Activated CD4-positive, CD25-positive, alpha-beta regulatory T cell treated with anti-CD3 and anti-CD28 coated beads, Interleukin-2, amount 50 U/mL, for 72 hours (primary cell): ENCODE results near the gene ZNF628.

ENCODE experiments used
- DNase-seq: peaks from one replicate; pipeline ENCODE4 v3.0.0; 2021

ZNF628 gene

GRCh38 chr19:55465460-55466240, 10.8 kb upstream of the ZNF628 start:
- no peak for DNase-seq

GRCh38 chr19:55466241-55466614, 10.2 kb upstream of the ZNF628 start:
- DNase-seq: no peak

GRCh38 chr19:55467236-55468053, 9.0 kb upstream of the ZNF628 start:
- peak; percentile 82 for DNase-seq

- no peak for DNase-seq
Measured at GRCh38 chr19:55468054-55468393, 8.4 kb upstream of the ZNF628 start.

GRCh38 chr19:55471266-55471665, 5.2 kb upstream of the ZNF628 start:
- DNase-seq: no peak

- no peak for DNase-seq
Measured at GRCh38 chr19:55472463-55472862, 4.0 kb upstream of the ZNF628 start.

GRCh38 chr19:55473225-55474012, 3.0 kb upstream of the ZNF628 start:
- no peak for DNase-seq

GRCh38 chr19:55474269-55475265, 1.9 kb upstream of the ZNF628 start:
- DNase-seq: no peak

- DNase-seq: no peak
Measured at GRCh38 chr19:55477905-55478304, 1.5 kb downstream of the ZNF628 start.

- DNase-seq: no peak
Measured at GRCh38 chr19:55478364-55478763, 1.9 kb downstream of the ZNF628 start.

- DNase-seq: no peak
Measured at GRCh38 chr19:55479045-55479444, 2.6 kb downstream of the ZNF628 start.

GRCh38 chr19:55479451-55480230, 3.2 kb downstream of the ZNF628 start:
- DNase-seq: no peak

GRCh38 chr19:55481148-55481793, 4.9 kb downstream of the ZNF628 start:
- DNase-seq: no peak

GRCh38 chr19:55481794-55482155, 5.4 kb downstream of the ZNF628 start:
- no peak for DNase-seq

GRCh38 chr19:55482156-55482961, 5.9 kb downstream of the ZNF628 start:
- DNase-seq: no peak

- DNase-seq: no peak
Measured at GRCh38 chr19:55482967-55483705, 6.7 kb downstream of the ZNF628 start.

GRCh38 chr19:55483706-55484592, 7.5 kb downstream of the ZNF628 start:
- DNase-seq: no peak
